HL-60 (cell line): ENCODE measurements around the gene C8G.

Experiments
- DNase-seq, 2 experiments: peaks; one replicate each; pipeline ENCODE4 v3.0.0-alpha.2; 2010 to 2020; ENCODE audit warnings: low read depth in 1 of 2, low spot score in 1 of 2
- H3K27ac ChIP-seq: fragments of 250-450 bp; sonication (Bioruptor Pico); replicated peaks from 2 replicates; pipeline ENCODE4 v1.5.1; 2020; ENCODE audit warnings: mild to moderate bottlenecking, moderate library complexity
- H3K27me3 ChIP-seq: fragments of 250-450 bp; sonication (Bioruptor Pico); 2 replicates; pipeline ENCODE4 v1.5.1; 2021; ENCODE audit warnings: mild to moderate bottlenecking, moderate library complexity; ENCODE audit not compliant: insufficient read depth, poor library complexity, severe bottlenecking
- H3K4me3 ChIP-seq: replicated peaks from 2 replicates; pipeline ENCODE4 v1.5.1; 2011; ENCODE audit warnings: mild to moderate bottlenecking, control low read depth, low read length; ENCODE audit not compliant: insufficient read depth
- GABPA ChIP-seq: IDR thresholded peaks from 2 replicates; pipeline ENCODE4 v1.6.1; 2012; ENCODE audit warnings: low read depth
- POLR2AphosphoS5 ChIP-seq: IDR thresholded peaks from 2 replicates; pipeline ENCODE4 v1.6.1; 2012; ENCODE audit warnings: low read depth
- SPI1 ChIP-seq: IDR thresholded peaks from 2 replicates; pipeline ENCODE4 v1.6.1; 2012; ENCODE audit warnings: low read depth, mild to moderate bottlenecking, borderline replicate concordance
- TF ChIP-seq, protein P1 (sequence below): IDR thresholded peaks from 2 replicates; pipeline ENCODE4 v1.6.1; 2012; ENCODE audit warnings: low read depth; ENCODE audit not compliant: insufficient replicate concordance
- TF ChIP-seq, protein P2 (sequence below): IDR thresholded peaks from one replicate; pipeline ENCODE4 v1.5.1; 2011; ENCODE audit warnings: low read length, control low read depth, inconsistent platforms; ENCODE audit not compliant: insufficient read depth

The C8G gene

DNA sequence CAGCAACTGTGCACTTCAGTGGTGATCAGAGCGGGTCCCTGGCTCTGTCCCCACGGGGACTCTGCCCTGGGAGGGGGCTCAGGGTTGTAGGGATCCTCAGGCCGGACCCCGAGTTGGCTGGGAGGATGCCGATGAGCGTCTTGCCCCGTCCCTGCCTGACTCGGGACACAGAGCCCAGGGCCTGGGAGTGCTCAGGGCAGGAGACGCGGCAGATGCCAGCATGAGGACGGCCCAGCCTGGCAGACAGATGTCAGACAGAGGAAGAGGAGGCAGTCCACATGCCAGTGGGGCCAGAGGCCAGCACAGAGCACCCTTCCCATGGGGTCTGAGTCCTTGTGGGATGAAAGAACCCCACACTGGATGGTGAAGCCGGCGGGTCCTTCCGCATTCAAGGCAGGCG is 18.3 kb downstream of the C8G start:
- TF ChIP-seq, protein P1, sequence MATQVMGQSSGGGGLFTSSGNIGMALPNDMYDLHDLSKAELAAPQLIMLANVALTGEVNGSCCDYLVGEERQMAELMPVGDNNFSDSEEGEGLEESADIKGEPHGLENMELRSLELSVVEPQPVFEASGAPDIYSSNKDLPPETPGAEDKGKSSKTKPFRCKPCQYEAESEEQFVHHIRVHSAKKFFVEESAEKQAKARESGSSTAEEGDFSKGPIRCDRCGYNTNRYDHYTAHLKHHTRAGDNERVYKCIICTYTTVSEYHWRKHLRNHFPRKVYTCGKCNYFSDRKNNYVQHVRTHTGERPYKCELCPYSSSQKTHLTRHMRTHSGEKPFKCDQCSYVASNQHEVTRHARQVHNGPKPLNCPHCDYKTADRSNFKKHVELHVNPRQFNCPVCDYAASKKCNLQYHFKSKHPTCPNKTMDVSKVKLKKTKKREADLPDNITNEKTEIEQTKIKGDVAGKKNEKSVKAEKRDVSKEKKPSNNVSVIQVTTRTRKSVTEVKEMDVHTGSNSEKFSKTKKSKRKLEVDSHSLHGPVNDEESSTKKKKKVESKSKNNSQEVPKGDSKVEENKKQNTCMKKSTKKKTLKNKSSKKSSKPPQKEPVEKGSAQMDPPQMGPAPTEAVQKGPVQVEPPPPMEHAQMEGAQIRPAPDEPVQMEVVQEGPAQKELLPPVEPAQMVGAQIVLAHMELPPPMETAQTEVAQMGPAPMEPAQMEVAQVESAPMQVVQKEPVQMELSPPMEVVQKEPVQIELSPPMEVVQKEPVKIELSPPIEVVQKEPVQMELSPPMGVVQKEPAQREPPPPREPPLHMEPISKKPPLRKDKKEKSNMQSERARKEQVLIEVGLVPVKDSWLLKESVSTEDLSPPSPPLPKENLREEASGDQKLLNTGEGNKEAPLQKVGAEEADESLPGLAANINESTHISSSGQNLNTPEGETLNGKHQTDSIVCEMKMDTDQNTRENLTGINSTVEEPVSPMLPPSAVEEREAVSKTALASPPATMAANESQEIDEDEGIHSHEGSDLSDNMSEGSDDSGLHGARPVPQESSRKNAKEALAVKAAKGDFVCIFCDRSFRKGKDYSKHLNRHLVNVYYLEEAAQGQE, result no peak
- TF ChIP-seq, protein P2, sequence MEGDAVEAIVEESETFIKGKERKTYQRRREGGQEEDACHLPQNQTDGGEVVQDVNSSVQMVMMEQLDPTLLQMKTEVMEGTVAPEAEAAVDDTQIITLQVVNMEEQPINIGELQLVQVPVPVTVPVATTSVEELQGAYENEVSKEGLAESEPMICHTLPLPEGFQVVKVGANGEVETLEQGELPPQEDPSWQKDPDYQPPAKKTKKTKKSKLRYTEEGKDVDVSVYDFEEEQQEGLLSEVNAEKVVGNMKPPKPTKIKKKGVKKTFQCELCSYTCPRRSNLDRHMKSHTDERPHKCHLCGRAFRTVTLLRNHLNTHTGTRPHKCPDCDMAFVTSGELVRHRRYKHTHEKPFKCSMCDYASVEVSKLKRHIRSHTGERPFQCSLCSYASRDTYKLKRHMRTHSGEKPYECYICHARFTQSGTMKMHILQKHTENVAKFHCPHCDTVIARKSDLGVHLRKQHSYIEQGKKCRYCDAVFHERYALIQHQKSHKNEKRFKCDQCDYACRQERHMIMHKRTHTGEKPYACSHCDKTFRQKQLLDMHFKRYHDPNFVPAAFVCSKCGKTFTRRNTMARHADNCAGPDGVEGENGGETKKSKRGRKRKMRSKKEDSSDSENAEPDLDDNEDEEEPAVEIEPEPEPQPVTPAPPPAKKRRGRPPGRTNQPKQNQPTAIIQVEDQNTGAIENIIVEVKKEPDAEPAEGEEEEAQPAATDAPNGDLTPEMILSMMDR, result no peak
- TF ChIP-seq SPI1, result no peak
- TF ChIP-seq GABPA, result no peak
- TF ChIP-seq POLR2AphosphoS5, result no peak
- Histone ChIP-seq H3K27me3 (no peaks in the 10 kb centered on the region), H3K27ac (no peak overlapping the region), H3K4me3 (no peak overlapping the region)
- DNase-seq, result no peak

DNA sequence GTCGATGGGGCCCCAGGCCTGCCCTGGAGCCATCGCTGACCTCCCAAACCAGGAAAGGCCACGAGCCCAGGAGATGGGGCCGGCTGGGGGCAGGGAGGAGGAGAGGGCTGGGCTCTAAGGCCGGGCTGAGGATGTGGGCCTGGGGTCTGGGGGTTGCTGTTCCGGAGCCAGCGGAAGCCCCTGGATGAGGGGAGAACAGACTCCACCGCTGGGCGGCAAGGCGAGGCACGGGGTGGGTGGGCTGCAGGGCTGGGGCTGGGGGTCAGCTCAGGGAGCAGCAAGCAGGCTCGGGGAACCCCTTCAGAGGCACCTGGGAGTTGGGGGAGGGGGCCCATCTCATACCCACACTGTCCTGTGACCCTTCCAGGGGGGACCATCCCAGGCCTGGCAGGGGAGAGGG is 18.7 kb downstream of the C8G start:
- no peak for DNase-seq
- Histone ChIP-seq H3K4me3 (no peak overlapping the region), H3K27me3 (no peaks in the 10 kb centered on the region), H3K27ac (no peak overlapping the region)
- TF ChIP-seq, protein P2, result no peak
- TF ChIP-seq GABPA (no peak), SPI1 (no peak)
- TF ChIP-seq, protein P1, result no peak

- no peak overlapping the region for H3K4me3 ChIP-seq
- H3K27me3 ChIP-seq, result no peaks in the 10 kb centered on the region
- TF ChIP-seq GABPA (no peak), SPI1 (no peak), POLR2AphosphoS5 (no peak)
- TF ChIP-seq, protein P1, result no peak
- TF ChIP-seq, protein P2, result no peak
- H3K27ac ChIP-seq, result no peak overlapping the region
- no peak for DNase-seq
Measured at GRCh38 chr9:136964171-136964689, 19.2 kb downstream of the C8G start.
